ENCODE data around the gene RAC2. TPM values are rescaled to one million over a fixed set of nuclear protein-coding genes. Genes with fewer than 3 reads are reported as not detected.

The RAC2 gene
- total RNA-seq, 4 donors from 2014 or later = 7.8 to 49.8 (median 14.5) TPM

DNA sequence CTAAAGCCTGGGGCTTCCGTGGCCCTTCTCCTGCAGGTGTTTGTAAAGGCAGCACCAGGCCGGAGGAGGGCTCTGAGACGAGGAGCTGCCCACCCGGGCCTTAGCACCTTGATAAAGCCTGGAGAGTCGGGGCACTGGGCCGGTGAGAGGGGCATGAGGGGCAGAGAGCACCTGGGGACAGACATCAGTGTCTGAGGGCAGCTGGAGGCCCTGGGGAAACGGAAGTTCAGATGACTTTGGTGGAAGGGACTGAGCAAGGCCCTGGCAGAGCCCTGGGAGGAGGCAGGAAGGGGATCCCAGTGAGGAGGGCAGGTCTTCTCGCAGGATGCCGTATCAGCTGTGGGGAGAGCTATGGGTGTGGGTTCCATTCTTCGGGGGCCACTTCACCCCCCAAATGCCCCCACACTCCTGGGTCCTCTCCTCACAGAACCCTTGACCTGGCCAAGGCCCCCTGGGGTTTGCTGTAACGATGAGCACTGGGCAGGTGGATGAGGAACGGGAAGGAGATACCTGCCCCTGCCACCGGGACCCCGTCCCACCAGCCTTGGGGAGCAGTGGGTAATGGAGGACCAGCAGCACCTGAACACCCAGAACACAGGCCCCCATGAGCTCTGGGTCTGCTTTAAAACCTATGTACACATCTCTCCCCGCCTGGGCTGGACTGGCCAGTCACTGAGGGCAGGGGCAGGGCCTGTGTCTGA lies 63.4 kb downstream of the RAC2 start:
- TF ChIP-seq, protein P1, sequence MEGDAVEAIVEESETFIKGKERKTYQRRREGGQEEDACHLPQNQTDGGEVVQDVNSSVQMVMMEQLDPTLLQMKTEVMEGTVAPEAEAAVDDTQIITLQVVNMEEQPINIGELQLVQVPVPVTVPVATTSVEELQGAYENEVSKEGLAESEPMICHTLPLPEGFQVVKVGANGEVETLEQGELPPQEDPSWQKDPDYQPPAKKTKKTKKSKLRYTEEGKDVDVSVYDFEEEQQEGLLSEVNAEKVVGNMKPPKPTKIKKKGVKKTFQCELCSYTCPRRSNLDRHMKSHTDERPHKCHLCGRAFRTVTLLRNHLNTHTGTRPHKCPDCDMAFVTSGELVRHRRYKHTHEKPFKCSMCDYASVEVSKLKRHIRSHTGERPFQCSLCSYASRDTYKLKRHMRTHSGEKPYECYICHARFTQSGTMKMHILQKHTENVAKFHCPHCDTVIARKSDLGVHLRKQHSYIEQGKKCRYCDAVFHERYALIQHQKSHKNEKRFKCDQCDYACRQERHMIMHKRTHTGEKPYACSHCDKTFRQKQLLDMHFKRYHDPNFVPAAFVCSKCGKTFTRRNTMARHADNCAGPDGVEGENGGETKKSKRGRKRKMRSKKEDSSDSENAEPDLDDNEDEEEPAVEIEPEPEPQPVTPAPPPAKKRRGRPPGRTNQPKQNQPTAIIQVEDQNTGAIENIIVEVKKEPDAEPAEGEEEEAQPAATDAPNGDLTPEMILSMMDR (IDR thresholded peaks at IDR 0.05; ENCODE audit: low read depth) = no peak

DNA sequence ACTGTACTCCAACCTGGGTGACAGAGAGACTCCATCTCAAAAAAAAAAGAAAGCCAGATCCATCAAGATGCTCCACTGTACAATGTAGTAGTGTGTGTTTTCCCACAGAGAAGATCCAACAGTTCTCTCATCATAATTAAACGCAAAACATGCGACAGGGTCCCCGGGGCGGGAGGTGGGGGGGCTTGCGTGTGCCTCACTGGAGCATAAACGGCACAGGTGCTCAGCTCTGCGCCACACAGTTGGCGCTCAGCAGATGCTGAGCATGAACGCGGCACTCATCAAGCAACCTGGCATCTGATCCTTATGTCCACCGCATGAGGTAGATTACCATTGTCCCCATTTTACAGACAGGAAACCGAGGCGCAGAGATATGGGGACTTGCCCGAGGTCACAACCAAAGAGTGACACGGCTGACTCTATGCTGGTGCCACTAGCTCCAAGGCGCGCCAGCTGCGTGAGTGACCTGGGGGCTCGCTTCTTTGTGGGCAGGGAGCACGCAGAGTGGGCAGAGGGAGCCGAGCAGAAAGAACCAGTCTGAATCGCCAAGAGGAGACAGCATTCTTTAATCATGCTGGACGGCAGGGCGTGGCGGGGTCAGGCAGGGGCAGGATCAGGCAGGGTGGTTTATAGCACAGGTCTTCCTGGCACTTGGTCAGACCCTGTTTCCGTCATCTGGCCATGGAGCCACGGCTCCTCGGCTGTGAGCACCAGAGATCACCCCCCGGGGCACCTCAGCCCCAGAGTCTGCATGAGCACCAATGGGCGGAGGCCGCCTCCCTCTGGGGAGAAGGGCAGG lies 64.2 kb downstream of the RAC2 start:
- TF ChIP-seq, protein P1 (IDR thresholded peaks at IDR 0.05; ENCODE audit: low read depth) = no peak

DNA sequence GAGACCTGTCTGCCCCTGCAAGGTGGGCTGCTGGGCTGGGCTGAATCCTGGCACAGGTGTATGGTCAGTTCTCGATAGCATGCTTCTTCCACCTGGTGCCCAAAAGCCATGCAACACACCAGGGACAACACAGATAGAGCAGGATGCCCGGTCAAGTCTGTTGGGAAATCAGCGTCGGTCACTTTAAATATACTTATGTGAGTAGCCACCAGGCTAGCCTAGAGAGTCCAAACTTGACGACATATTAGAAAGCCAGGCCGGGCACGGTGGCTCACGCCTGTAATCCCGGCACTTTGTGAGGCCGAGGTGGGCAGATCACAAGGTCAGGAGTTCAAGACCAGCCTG lies 65.0 kb downstream of the RAC2 start:
- TF ChIP-seq, protein P1 (IDR thresholded peaks at IDR 0.05; ENCODE audit: low read depth) = no peak

DNA sequence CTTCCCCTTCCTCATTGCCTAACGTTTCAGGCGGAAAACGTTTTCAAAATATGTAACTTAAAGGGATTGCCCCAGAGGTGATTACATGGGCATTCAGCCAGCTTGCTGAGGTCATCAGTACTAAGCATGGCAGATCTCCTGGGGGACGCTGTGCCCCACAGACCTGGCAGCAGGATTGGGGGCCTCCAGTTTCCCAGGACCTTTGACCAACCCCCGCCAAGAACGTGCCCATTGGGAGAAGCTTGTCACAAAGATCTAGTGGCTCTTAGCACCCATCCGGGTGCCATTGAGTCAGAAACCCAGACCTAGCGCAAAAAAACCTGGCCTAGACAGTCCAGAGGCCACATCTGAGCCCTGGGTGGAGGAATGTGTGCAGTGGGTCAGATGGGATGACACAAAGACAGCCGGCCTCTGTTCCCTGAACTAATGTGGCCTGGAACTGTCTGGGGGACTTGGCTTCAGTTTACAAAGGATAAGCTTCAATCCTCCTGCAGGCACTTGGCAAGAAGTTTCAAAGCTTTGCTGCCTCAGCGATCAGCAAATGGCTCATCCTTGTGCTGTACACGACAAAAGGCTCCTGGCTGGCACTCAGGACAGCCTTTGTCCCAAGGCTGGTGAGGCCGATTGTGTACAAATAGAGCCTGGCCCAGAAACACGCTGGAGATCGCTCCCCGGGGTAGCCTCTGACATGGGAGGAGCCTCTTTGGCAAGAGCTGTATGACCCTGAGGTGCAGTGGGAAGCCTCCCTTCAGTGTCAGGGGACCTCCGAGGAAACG lies 65.5 kb downstream of the RAC2 start:
- TF ChIP-seq, protein P1 (IDR thresholded peaks at IDR 0.05; ENCODE audit: low read depth) = no peak

DNA sequence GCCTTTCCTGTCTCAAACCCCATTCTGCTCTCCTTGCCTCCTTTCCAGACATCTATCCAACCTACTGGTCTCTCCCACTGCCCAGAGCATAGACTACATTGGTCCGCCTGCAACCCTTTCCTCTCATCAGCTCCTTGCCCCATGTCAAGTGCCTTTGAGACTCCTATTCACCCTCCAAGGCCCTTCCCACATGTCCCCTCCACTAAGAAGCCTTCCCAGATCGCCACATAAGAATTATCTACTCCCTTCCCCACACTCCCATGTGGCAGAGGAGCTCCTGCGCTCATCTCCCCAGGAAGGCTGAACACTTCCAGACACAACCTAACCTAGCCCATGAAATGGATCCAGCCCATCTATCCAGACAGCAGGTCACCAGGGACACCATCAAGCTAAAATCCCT lies 66.3 kb downstream of the RAC2 start:
- TF ChIP-seq, protein P1 (IDR thresholded peaks at IDR 0.05; ENCODE audit: low read depth) = no peak

DNA sequence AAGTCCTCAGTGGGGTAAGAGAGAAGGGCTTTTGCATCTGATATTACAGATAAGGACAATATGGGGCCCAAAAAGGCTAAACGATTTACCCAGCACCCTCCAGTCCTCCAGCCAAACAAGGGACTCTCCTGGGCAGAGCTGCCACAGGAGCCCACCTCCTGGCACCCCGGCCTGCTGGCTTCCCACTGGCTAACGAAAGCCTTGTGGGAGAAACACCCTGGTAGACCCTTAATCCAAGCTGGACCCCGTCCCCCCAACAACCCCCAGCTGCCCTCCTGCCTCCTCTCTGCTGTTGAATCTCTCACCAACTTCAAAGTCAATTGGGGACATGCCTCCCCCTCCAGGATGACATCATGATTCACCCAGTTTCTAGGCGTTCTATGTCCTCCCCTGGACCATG lies 66.8 kb downstream of the RAC2 start:
- TF ChIP-seq, protein P1 (IDR thresholded peaks at IDR 0.05; ENCODE audit: low read depth) = no peak
